Prostate gland (tissue), 2 donors: ENCODE results near the gene IP6K2.

Experiments
- POLR2AphosphoS5 ChIP-seq: sonication (generic); formaldehyde crosslinking; IDR thresholded peaks from one replicate; pipeline ENCODE4 v1.6.1; 2017; ENCODE audit warnings: antibody characterized with exemption
- TF ChIP-seq, protein P1 (sequence below), 4 experiments: fragments of 200-600 bp in 2 of 4; fragments of 450-650 bp in 2 of 4; sonication (generic) in 2 of 4; IDR thresholded peaks; 1 replicate in 3 of 4; 2 replicates in 1 of 4; pipeline ENCODE4 v1.5.1; 2016 to 2019; ENCODE audit warnings: antibody characterized with exemption in 4 of 4, mild to moderate bottlenecking in 2 of 4, moderate library complexity in 2 of 4

DNA sequence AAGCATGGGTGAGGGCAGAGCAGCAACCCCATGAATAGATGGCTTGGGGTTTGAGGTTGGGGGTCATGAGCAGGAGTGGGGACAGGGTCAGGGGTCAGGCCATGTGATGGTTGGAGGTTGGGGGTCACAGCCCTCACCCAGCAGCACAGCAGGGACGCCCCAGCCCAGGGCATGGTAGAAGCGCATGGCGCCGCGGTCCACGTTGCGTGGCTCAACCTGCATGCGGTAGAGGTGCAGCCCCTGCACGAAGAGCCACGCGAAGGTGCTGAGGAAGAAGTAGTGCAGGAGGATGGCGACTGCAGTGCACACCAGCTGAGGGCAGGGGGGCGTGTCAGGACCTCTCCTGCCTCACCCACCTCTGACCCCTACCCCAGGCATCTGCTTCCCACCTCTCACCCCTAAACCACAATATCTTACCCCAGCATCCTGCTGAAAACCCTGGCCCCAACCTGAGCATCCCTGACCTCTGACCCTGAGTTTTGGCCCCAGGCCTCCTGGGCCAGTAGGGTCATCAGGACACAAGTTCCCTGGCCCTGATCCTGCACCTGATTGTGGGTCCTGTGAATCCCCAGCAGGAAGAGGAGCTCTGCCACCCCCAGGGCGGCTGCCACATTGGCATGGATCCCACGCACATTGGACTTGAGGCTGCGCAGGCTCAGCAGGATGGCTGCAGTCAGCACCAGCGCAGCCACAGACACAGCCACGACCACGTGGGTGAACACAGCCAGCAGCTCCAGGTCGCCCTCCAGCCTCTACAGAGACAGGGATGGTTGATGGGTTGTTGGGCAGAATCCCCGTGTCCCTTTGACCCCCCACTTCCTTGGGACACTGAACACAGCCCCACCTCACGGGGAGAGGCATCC is 71.9 kb downstream of the IP6K2 start:
- TF ChIP-seq POLR2AphosphoS5 = no peak
- TF ChIP-seq, protein P1, sequence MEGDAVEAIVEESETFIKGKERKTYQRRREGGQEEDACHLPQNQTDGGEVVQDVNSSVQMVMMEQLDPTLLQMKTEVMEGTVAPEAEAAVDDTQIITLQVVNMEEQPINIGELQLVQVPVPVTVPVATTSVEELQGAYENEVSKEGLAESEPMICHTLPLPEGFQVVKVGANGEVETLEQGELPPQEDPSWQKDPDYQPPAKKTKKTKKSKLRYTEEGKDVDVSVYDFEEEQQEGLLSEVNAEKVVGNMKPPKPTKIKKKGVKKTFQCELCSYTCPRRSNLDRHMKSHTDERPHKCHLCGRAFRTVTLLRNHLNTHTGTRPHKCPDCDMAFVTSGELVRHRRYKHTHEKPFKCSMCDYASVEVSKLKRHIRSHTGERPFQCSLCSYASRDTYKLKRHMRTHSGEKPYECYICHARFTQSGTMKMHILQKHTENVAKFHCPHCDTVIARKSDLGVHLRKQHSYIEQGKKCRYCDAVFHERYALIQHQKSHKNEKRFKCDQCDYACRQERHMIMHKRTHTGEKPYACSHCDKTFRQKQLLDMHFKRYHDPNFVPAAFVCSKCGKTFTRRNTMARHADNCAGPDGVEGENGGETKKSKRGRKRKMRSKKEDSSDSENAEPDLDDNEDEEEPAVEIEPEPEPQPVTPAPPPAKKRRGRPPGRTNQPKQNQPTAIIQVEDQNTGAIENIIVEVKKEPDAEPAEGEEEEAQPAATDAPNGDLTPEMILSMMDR (IDR thresholded peaks at IDR 0.05) = no peak
